Fibroblast of lung (primary cell): Measurements from ENCODE around the gene NUP93. TPM values are rescaled to one million over a fixed set of nuclear protein-coding genes. Genes with fewer than 3 reads are reported as not detected.

Experiments used
- DNase-seq, 2 donors: peaks; one replicate each; pipeline versions ENCODE4 v3.0.0 to v3.0.0-alpha.2; 2010; ENCODE audit warnings: low read depth in 2 of 2
- H2AFZ ChIP-seq: 2 replicates; pipeline ENCODE4 v1.5.1; 2012; ENCODE audit warnings: low read length, control low read depth, inconsistent platforms
- H3K27ac ChIP-seq: 2 replicates; pipeline ENCODE4 v1.5.1; 2011; ENCODE audit warnings: low read length, control low read depth; ENCODE audit not compliant: insufficient read depth
- H3K27me3 ChIP-seq: 2 replicates; pipeline ENCODE4 v1.5.1; 2011; ENCODE audit warnings: mild to moderate bottlenecking, low read length; ENCODE audit not compliant: control insufficient read depth, insufficient read depth
- H3K36me3 ChIP-seq: 2 replicates; pipeline ENCODE4 v1.5.1; 2011; ENCODE audit warnings: low read length; ENCODE audit not compliant: control insufficient read depth, insufficient read depth
- H3K4me1 ChIP-seq: 2 replicates; pipeline ENCODE4 v1.5.1; 2011; ENCODE audit warnings: low read length; ENCODE audit not compliant: control insufficient read depth, insufficient read depth; ENCODE audit errors: extremely low read depth
- H3K4me2 ChIP-seq: 2 replicates; pipeline ENCODE4 v1.5.1; 2011; ENCODE audit warnings: low read length, control low read depth; ENCODE audit not compliant: insufficient read depth; ENCODE audit errors: extremely low read depth
- H3K4me3 ChIP-seq, 4 experiments: fragments of 200-600 bp in 1 of 4; sonication (generic) in 1 of 4; replicated peaks in 1 of 4; 2 replicates each; pipeline ENCODE4 v1.5.1; 2011 to 2016; ENCODE audit warnings: low read length in 4 of 4, low read depth in 3 of 4, mild to moderate bottlenecking in 3 of 4, control low read depth in 2 of 4, inconsistent platforms in 1 of 4, mixed read lengths in 1 of 4; ENCODE audit not compliant: insufficient read depth in 1 of 4; ENCODE audit errors: control extremely low read depth in 1 of 4
- H3K79me2 ChIP-seq: 2 replicates; pipeline ENCODE4 v1.5.1; 2012; ENCODE audit warnings: mild to moderate bottlenecking, low read length, inconsistent platforms; ENCODE audit not compliant: control insufficient read depth, insufficient read depth
- H3K9ac ChIP-seq: 2 replicates; pipeline ENCODE4 v1.5.1; 2011; ENCODE audit warnings: mild to moderate bottlenecking, low read length, control low read depth; ENCODE audit not compliant: insufficient read depth
- H3K9me3 ChIP-seq: 2 replicates; pipeline ENCODE4 v1.5.1; 2012; ENCODE audit warnings: low read depth, low read length; ENCODE audit not compliant: control insufficient read depth, insufficient read depth
- H4K20me1 ChIP-seq: 2 replicates; pipeline ENCODE4 v1.5.1; 2011; ENCODE audit warnings: low read length; ENCODE audit not compliant: control insufficient read depth, insufficient read depth; ENCODE audit errors: extremely low read depth
- EZH2 ChIP-seq: IDR thresholded peaks from 2 replicates; pipeline ENCODE4 v1.5.1; 2012; ENCODE audit warnings: low read length, control low read depth, mild to moderate bottlenecking; ENCODE audit errors: missing control alignments
- polyA plus RNA-seq, 2 donors: library from polyadenylated mRNA; depleted of rRNA in 1 of 2; stranded (reverse) in 1 of 2; unstranded in 1 of 2; fragments of >200 nt; gene quantifications; 2 replicates each; pipeline ENCODE4 v1.2.1, GENCODE V29; 2011 to 2012; ENCODE audit warnings: missing spikeins in 1 of 2
- total RNA-seq: library from RNA; depleted of rRNA; stranded (reverse); fragments of >200 nt; gene quantifications from 2 replicates; pipeline ENCODE4 v1.2.1, GENCODE V29; 2014
- TF ChIP-seq, protein P1 (sequence below), 2 donors: IDR thresholded peaks in 1 of 2; conservative IDR thresholded peaks in 1 of 2; 1 replicate in 1 of 2; 2 replicates in 1 of 2; pipeline ENCODE4 v1.5.1; 2011 to 2012; ENCODE audit warnings: low read length in 2 of 2, control low read depth in 1 of 2, inconsistent platforms in 1 of 2, low read depth in 1 of 2, mild to moderate bottlenecking in 1 of 2

Gene NUP93
- total and polyA plus RNA-seq, 2 donors (not counting 1 experiment from before 2014, with no cell fraction given) = 37.6 to 42.9 TPM

DNA sequence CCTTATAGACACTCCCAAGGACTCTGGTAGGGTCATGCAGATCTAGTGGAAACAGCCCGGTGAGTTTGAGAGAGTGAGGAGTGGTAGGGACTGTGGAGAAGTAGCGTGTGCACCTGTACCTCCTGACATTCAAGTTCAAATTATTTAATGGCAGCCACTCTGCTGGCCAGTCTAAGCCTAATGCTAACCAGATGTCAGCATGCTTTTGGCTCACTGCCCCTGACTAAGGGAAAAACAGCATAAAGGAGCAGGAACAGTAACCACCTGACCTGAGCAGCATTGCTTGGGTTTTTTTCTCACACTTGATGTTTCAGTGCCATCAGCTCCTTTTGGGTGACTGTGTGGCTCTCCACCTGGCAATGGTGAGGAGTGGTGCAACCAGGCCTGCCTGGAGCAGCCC is 111.3 kb downstream of the NUP93 start:
- Histone ChIP-seq H3K4me1 (peaks cover 3% of the 10 kb centered on the region), H3K4me2 (no peak overlapping the region), H3K79me2 (no peaks in the 10 kb centered on the region), H3K27ac (no peak overlapping the region), H3K36me3 (peaks cover 10% of the 10 kb centered on the region), H3K27me3 (no peaks in the 10 kb centered on the region), H3K9ac (no peak overlapping the region), H3K9me3 (no peaks in the 10 kb centered on the region), H2AFZ (no peak overlapping the region), H4K20me1 (no peaks in the 10 kb centered on the region), H3K4me3 (no peak overlapping the region)
- DNase-seq = peak; percentile 29 to 47
- TF ChIP-seq, protein P1, sequence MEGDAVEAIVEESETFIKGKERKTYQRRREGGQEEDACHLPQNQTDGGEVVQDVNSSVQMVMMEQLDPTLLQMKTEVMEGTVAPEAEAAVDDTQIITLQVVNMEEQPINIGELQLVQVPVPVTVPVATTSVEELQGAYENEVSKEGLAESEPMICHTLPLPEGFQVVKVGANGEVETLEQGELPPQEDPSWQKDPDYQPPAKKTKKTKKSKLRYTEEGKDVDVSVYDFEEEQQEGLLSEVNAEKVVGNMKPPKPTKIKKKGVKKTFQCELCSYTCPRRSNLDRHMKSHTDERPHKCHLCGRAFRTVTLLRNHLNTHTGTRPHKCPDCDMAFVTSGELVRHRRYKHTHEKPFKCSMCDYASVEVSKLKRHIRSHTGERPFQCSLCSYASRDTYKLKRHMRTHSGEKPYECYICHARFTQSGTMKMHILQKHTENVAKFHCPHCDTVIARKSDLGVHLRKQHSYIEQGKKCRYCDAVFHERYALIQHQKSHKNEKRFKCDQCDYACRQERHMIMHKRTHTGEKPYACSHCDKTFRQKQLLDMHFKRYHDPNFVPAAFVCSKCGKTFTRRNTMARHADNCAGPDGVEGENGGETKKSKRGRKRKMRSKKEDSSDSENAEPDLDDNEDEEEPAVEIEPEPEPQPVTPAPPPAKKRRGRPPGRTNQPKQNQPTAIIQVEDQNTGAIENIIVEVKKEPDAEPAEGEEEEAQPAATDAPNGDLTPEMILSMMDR (conservative IDR thresholded peaks at IDR 0.05 in 1 of 2, IDR thresholded peaks at IDR 0.05 in 1 of 2; ENCODE audit: low read depth in 1 of 2, low read length in 2 of 2) = no peak
- no peak for TF ChIP-seq EZH2

DNA sequence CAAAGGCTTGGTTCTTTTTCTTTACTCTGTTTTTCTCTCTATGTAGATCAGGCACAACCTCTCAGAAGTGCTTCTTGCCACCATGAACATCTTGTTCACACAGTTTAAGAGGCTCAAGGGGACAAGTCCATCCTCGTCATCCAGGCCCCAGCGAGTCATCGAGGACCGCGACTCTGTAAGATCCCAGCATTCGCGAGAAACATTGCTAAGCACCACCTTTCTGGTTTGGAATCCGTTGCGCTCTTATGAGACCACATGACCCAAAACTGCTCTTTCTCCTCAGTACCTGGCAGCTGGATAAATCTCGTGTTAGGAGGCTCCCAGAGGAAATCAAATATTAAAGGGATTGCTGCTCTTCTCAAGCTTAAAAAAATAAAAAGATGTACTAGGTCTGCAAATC is 111.7 kb downstream of the NUP93 start:
- Histone ChIP-seq H4K20me1 (no peaks in the 10 kb centered on the region), H3K4me3 (no peak overlapping the region), H3K9me3 (no peaks in the 10 kb centered on the region), H3K27ac (no peak overlapping the region), H3K36me3 (peaks cover 9% of the 10 kb centered on the region), H2AFZ (no peak overlapping the region), H3K9ac (no peak overlapping the region), H3K27me3 (no peaks in the 10 kb centered on the region), H3K4me1 (peaks cover 3% of the 10 kb centered on the region), H3K79me2 (no peaks in the 10 kb centered on the region), H3K4me2 (no peak overlapping the region)
- no peak for DNase-seq
- TF ChIP-seq, protein P1 (conservative IDR thresholded peaks at IDR 0.05 in 1 of 2, IDR thresholded peaks at IDR 0.05 in 1 of 2; ENCODE audit: low read depth in 1 of 2, low read length in 2 of 2) = no peak
- TF ChIP-seq EZH2 = no peak

DNA sequence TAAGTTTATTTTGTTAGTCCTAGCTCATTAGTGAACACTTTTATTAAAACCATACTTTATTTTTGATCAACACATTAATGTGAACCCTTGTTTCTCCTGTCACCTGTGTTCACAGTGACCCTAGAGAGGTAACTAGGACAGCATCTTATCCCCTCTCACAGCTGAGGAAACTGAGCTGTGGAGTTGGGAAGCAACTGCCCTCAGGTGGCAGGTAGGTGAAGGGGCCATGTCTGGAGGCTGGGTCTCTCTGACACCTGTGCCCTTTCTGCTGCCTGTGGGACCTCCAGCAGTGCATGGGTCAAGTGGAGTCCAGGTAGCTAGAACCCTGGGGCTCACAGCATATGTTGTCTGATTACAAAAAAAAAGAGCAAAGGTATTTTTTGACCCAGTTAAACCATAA is 112.2 kb downstream of the NUP93 start:
- H4K20me1 ChIP-seq = no peaks in the 10 kb centered on the region
- H3K27me3 ChIP-seq = no peaks in the 10 kb centered on the region
- H2AFZ ChIP-seq = no peak overlapping the region
- no peak overlapping the region for H3K27ac ChIP-seq
- no peaks in the 10 kb centered on the region for H3K79me2 ChIP-seq
- H3K9me3 ChIP-seq = no peaks in the 10 kb centered on the region
- H3K4me2 ChIP-seq = no peak overlapping the region
- peaks cover 3% of the 10 kb centered on the region for H3K4me1 ChIP-seq
- H3K36me3 ChIP-seq = peaks cover 9% of the 10 kb centered on the region
- H3K4me3 ChIP-seq = no peak overlapping the region
- DNase-seq = no peak
- no peak for TF ChIP-seq EZH2
- TF ChIP-seq, protein P1 (conservative IDR thresholded peaks at IDR 0.05 in 1 of 2, IDR thresholded peaks at IDR 0.05 in 1 of 2; ENCODE audit: low read depth in 1 of 2, low read length in 2 of 2) = no peak
- no peak overlapping the region for H3K9ac ChIP-seq
